Dermis blood vessel endothelial cell (primary cell): ENCODE measurements around the gene TMEM132C. TPM values are rescaled to one million over a fixed set of nuclear protein-coding genes. Genes with fewer than 3 reads are reported as not detected.
"Not testable (repeated sequence)": the region's sequence is repeated elsewhere in the genome, so short reads cannot be mapped to it uniquely, and the experiment has no call there.

Experiments
- DNase-seq: peaks from one replicate; pipeline ENCODE4 v3.0.0; 2010
- total RNA-seq: library from RNA; depleted of rRNA; stranded (reverse); fragments of >200 nt; gene quantifications from 2 replicates; pipeline ENCODE4 v1.2.3, GENCODE V29; 2014

TMEM132C gene
- total RNA-seq, 1 donor from 2014 or later: not detected

- no peak for DNase-seq
These were observed 303.5 kb downstream of the TMEM132C start for GRCh38 chr12:128570191-128571065.

- no peak for DNase-seq
These were observed 305.2 kb downstream of the TMEM132C start for GRCh38 chr12:128571906-128572810.

GRCh38 chr12:128573907-128574306, 306.9 kb downstream of the TMEM132C start:
- DNase-seq: no peak

GRCh38 chr12:128578045-128578444, 311.1 kb downstream of the TMEM132C start:
- no peak for DNase-seq

- DNase-seq: no peak
These were observed 314.4 kb downstream of the TMEM132C start for GRCh38 chr12:128581321-128581761.

GRCh38 chr12:128583453-128583852, 316.5 kb downstream of the TMEM132C start:
- DNase-seq: no peak

- DNase-seq: no peak
These were observed 319.6 kb downstream of the TMEM132C start for GRCh38 chr12:128586451-128587029.

GRCh38 chr12:128587918-128588317, 320.9 kb downstream of the TMEM132C start:
- DNase-seq: no peak

GRCh38 chr12:128592220-128592744, 325.3 kb downstream of the TMEM132C start:
- no peak for DNase-seq

GRCh38 chr12:128594521-128594920, 327.6 kb downstream of the TMEM132C start:
- no peak for DNase-seq

- no peak for DNase-seq
These were observed 328.6 kb downstream of the TMEM132C start for GRCh38 chr12:128595609-128596008.

GRCh38 chr12:128600886-128601285, 333.9 kb downstream of the TMEM132C start:
- DNase-seq: no peak

GRCh38 chr12:128603573-128604115, 336.7 kb downstream of the TMEM132C start:
- DNase-seq: no peak

GRCh38 chr12:128604219-128604618, 337.2 kb downstream of the TMEM132C start:
- DNase-seq: not testable (repeated sequence)

GRCh38 chr12:128606051-128606450, 339.1 kb downstream of the TMEM132C start:
- no peak for DNase-seq

GRCh38 chr12:128606538-128606937, 339.6 kb downstream of the TMEM132C start:
- no peak for DNase-seq

- no peak for DNase-seq
These were observed 340.0 kb downstream of the TMEM132C start for GRCh38 chr12:128606970-128607369.

GRCh38 chr12:128607641-128608040, 340.7 kb downstream of the TMEM132C start:
- DNase-seq: no peak

- DNase-seq: no peak
These were observed 342.9 kb downstream of the TMEM132C start for GRCh38 chr12:128609861-128610260.

- DNase-seq: no peak
These were observed 344.8 kb downstream of the TMEM132C start for GRCh38 chr12:128611736-128612135.

- DNase-seq: no peak
These were observed 345.3 kb downstream of the TMEM132C start for GRCh38 chr12:128612150-128612850.
